T1000 (cell line): ENCODE results near the gene UNKL.
"Not testable (repeated sequence)": the region's sequence is repeated elsewhere in the genome, so short reads cannot be mapped to it uniquely, and the experiment has no call there.

Experiments
- DNase-seq: peaks from one replicate; lab custom pipeline; 2025; ENCODE audit warnings: mixed read lengths; lab: John Stamatoyannopoulos, UW

UNKL gene

GRCh38 chr16:1446296-1447080, 32.0 kb upstream of the UNKL start:
- no peak for DNase-seq

GRCh38 chr16:1445518-1446203, 31.2 kb upstream of the UNKL start:
- DNase-seq, result no peak

GRCh38 chr16:1444730-1445517, 30.4 kb upstream of the UNKL start:
- no peak for DNase-seq

- DNase-seq, result no peak
Observed at GRCh38 chr16:1443980-1444729, 29.7 kb upstream of the UNKL start, which contains the start of gene CCDC154. CCDC154 (minus strand) TSS chr16:1444556; CDS start chr16:1444322, 234 bp downstream.

GRCh38 chr16:1443403-1443973, 29.0 kb upstream of the UNKL start:
- DNase-seq, result no peak

- no peak for DNase-seq
Observed at GRCh38 chr16:1442697-1443096, 28.2 kb upstream of the UNKL start.

- DNase-seq, result no peak
Observed at GRCh38 chr16:1441391-1441829, 26.9 kb upstream of the UNKL start.

GRCh38 chr16:1439699-1440074, 25.2 kb upstream of the UNKL start:
- not testable (repeated sequence) for DNase-seq

GRCh38 chr16:1439058-1439698, 24.7 kb upstream of the UNKL start:
- DNase-seq, result no peak

GRCh38 chr16:1438229-1439057, 23.9 kb upstream of the UNKL start:
- no peak for DNase-seq

GRCh38 chr16:1437606-1438005, 23.1 kb upstream of the UNKL start:
- no peak for DNase-seq

GRCh38 chr16:1436731-1437355, 22.3 kb upstream of the UNKL start:
- no peak for DNase-seq

- DNase-seq, result no peak
Observed at GRCh38 chr16:1435921-1436697, 21.6 kb upstream of the UNKL start.

GRCh38 chr16:1434644-1435592, 20.4 kb upstream of the UNKL start:
- no peak for DNase-seq

- DNase-seq, result no peak
Observed at GRCh38 chr16:1433756-1434155, 19.3 kb upstream of the UNKL start.

- DNase-seq, result no peak
Observed at GRCh38 chr16:1433263-1433560, 18.7 kb upstream of the UNKL start.

GRCh38 chr16:1432388-1433262, 18.1 kb upstream of the UNKL start:
- DNase-seq, result no peak
